Hematopoietic multipotent progenitor cell treated with erythropoietin and hydrocortisone succinate and interleukin-3 and kit ligand, for 17 days (in vitro differentiated cells): Measurements from ENCODE around the gene TIMM29.
"Not testable (repeated sequence)": the region's sequence is repeated elsewhere in the genome, so short reads cannot be mapped to it uniquely, and the experiment has no call there.

Experiments
- DNase-seq: peaks from one replicate; pipeline ENCODE4 v3.0.0-alpha.2; 2015; ENCODE audit warnings: low spot score

The TIMM29 gene

DNA sequence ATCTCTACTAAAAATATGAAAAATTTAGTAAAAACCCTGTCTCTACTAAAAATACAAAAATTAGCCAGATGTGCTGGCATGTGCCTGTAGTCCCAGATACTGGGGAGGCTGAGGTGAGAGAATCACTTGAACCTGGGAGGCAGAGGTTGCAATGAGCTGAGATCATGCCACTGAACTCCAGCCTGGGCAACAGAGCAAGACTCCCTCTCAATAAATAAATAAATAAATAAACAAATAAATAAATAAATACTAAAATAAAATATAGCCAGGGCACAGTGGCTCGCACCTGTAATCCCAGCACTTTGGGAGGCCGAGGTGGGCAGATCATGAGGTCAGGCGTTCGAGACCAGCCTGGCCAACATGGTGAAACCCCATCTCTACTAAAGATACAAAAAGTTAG lies 14.8 kb downstream of the TIMM29 start:
- DNase-seq, result not testable (repeated sequence)

DNA sequence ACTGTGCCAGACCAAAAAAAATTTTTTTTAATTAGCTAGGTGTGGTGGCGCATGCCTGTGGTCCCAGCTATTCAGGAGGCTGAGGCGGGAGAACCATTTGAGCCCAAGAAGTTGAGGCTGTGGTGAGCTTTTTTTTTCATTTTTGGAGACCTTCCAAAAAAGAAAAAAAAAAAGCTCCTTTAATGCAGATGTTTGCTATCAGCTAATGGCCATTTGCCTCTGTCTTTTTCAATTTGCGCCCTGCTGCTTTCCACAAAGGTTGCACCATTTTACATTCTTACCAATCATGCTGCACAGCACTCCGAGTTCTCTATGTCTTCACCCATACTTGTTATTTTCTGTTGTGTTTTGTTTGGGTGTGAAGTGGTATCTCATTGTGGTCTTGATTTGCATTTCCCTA lies 16.7 kb downstream of the TIMM29 start:
- no peak for DNase-seq

DNA sequence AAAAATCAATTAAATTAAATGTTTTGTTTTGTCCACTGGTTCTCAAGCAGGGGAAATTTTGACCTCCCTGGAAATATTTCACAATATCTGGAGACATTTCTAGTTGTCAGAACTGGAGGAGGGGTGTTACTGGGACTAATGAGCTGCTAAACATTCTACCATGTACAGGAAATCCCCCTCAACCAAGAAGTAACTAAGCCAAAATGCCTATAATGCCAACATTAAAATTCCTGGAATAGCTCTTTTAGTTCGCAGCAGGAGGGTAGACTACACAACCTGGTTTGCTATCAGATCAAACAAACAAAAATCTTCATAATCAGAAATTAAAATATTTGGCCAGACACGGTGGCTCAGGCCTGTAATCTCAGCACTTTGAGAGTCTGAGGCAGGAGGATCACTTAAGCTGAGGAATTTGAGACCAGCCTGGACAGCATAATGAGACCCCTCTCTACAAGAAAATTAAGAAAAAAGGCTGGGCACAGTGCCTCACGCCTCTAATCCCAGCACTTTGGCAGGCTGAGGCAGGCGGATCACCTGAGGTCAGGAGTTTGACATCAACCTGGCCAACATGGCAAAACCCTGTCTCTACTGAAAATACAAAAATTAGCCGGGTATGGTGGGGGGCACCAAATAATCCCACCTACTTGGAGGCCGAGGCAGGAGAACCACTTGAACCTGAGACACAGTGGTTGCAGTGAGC lies 18.5 kb downstream of the TIMM29 start:
- DNase-seq, result no peak

DNA sequence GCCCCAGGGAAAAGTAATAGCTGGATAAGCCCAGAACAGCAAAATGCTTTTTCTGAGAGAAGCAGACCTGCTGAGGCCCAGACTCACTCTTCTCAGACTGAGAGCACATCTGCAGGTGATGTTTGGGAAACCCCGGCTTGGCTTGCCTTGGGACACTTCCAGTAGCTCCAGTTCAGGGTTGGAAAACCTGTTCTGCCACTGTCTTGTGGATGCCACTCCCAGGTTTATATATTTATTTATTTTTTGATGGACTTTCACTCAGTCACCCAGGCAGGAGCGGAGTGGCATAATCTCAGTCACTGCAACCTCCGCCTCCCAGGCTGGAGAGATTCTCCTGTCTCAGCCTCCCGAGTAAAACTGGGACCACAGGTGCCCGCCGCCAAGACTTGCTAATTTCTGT lies 24.2 kb downstream of the TIMM29 start:
- DNase-seq, result no peak

DNA sequence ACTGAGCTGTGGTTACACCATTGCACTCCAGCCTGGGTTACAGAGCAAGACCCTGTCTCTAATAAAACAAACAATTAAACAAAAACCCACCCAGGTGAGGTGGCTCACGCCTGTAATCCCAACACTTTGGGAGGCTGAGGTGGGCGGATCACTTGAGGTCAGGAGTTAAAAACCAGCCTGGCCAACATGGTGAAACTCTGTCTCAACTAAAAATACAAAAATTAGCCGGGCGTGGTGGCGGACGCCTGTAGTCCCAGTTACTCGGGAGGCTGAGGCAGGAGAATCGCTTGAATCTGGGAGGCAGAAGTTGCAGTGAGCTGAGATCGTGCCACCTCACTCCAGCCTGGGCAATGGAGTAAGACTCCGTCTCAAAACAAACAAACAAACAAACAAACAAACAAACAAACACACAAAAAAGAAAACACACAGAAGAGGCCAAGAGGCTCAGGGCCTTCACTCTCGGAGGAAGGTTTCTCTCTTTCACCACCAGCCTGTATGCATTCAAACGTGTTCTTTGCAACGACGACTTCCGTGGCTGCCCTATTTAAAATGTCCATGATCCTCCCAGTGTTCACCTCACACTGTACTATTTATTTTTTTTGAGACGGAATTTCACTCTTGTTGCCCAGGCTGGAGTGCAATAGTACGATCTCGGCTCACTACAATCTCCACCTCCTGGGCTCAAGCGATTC lies 30.8 kb downstream of the TIMM29 start:
- DNase-seq, result not testable (repeated sequence)

DNA sequence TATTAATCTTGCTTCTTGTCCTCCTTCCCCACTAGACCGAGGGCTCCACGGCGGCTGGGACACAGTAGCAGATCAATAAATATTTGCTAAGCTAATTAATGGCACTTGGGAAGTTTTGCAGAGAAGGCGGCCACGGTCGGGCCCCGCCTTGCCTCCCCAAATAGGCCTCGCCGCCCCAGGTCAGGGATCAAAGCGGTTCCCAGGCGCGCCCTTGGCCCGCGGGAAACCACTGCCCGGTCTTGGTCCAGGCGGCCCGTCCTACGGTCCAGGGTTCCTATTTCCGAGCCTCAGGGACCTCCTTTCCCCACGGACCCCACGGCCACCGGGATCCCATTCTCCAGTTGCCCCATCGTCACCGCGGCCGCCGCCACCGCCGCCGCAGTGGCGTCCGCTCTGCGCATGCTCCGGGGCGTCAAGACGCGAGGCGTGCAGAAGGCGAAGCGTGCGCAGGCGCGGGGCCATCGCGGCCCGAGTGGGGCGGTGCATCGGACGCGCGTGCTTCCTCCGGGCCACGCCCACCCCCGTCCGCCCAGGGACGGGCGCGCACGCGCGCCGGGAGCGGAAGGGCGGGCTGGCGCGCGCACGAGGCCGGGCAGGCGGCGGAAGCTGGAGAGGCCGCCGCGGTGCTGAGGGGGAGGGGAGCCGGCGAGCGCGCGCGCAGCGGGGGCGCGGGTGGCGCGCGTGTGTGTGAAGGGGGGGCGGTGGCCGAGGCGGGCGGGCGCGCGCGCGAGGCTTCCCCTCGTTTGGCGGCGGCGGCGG lies 31.9 kb downstream of the TIMM29 start, which contains the start of gene SMARCA4:
SMARCA4 (plus strand) TSS at position 717 of the 759 bp plus-strand sequence. CDS start 23,122 bp downstream, outside the sequence.
- DNase-seq, result peak; percentile 99

DNA sequence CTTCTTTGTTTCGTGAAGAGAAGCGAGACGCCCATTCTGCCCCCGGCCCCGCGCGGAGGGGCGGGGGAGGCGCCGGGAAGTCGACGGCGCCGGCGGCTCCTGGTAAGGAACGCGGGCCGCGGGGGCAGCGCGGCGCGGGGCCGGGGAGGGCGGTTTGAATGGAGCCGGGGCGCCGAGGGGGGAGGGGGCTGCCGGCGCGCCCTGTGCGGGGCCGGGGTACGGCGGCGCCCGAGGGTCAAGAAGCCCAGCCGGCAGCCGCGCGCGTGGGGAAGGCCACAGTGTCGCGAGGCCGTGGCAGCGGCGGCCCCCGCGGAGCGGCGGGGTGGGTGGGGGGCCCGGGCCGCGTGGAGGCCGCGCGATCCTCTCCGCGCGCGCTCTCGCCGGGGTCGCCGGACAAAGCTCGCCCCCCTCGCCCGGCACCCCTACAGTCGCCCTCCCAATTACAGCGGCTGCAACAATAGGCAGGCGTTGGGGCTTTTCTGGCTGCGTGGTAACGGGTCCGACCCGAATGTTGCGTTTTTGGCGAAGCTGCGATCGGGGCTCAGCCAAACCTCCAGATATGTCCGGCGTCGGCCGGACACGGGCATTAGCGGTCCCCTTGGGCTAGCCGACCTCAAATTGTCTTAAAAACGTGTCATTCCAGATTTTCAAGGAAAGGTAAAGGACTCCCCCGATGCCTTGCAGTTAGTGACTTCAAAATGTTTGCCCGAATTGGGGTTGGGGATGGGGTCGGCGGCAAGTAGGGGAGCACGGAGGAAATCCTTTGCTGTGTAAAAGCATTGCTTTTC lies 32.7 kb downstream of the TIMM29 start:
- no peak for DNase-seq

DNA sequence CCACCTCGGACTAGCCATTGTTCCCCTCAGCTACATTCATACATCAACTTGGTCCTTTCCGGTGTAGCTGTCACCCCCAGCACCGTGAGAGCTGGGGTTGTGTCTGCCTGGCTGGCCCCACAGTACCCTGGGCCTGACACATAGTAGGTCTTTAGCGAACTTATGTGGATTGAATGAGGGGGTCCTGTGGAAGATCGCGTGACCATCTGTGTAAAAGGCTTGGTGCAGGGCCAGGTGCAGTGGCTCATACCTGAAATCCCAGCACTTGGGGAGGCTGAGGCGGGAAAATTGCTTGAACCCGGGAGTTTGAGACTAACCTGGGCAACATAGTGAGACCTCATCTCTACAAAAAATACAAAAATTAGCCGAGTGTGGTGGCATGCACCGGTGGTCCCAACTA lies 34.3 kb downstream of the TIMM29 start:
- no peak for DNase-seq

DNA sequence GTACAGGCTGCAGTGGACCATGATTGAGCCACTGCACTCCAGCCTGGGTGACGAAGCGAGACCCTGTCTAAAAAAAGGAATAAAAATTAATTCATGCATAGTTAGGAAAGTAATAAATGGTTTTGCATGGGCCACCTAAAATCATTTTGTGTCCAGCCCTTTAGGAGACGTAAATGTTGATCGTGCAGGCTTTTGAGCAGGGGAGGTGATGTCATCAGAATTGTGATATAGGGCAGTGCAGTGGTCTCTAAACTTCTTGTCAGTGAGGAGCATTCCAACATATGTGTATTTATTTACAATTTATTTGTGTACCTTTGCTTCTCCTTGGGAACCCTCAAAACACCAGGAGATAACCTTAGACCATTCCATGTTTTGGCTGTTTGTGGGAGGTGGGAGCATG lies 35.3 kb downstream of the TIMM29 start:
- DNase-seq, result no peak

DNA sequence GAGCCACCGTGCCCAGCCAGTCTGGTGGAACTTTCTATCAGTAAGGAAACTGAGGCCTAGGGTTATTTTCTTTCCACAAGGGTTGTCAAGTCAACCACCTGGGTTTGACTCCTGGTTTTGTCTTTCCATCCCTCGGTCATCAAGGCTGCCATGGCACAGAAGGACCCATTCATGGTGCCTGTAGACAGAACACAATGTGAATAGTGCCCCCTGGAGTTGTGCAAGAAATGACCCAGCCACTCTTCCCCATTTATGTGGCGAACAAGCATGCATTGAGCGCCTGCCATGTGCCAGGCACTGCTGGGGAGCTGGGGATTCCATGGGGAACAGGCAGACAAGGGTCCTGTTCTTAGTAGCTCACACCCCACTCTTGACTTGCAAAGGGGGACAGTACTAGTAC lies 36.3 kb downstream of the TIMM29 start:
- DNase-seq, result no peak

DNA sequence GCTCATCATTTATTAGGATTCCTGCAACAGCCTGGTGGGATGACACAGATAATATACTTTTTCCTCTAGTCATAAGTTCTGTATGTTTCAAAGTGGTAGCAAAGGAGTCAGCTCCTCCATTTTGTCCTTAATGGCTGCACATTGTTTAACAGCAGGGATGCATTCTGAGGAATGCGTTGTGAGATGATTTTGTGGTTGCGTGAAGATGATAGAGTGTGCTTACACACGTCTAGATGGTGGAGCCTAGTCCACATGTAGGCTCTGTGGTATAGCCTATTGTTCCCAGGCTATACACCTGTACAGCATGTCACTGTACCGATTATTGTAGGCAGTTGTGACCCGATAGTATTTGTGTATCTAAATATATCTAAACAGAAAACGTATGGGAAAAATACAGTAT lies 36.8 kb downstream of the TIMM29 start:
- DNase-seq, result no peak

DNA sequence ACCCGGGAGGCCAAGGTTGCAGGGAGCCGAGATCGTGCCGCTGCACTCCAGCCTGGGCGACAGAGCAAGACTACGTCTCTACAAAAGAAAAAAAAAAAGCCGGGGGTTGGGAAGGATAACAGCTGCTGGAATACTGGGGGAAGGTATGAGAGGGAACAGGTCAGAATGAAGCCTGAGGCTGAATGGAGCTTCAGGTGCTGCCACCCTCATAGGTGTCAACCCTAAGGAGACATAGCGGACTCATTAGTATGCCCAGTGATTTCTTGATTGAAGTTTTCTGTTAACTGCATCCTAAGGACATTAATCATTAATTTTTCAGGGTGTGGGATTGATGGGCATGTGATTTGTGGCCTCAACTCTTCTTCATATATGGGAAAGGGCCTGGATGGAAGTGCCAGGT lies 38.2 kb downstream of the TIMM29 start:
- DNase-seq, result no peak

DNA sequence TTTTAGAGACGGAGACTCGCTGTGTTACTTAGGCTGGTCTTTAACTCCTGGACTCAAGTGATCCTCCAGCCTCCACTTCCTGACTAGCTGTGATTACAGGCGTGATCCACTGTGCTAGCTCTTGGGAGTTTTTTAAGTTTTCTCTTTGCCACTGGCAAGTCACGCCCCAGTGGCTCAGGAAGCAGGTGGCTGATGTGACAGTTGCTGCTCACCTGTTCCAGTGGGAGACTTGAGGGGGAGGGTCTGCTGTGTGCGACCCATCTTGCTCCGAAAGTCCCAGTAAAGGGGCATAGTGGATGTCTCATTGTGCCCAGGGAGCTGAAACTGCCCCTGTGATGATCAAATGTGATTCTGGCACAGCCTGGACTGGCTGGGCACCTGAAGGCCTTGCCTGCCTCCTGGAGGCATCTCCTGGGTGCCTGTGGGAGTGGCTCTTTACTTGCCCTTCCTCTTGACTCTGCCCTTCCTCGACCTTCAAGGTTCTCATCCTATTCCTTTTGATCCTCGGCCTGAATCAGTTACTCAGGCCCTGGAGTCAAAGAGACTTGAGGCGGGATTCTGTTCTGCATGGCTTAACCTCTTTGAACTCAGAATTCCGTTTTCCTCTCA lies 40.0 kb downstream of the TIMM29 start:
- peak; percentile 15 for DNase-seq

DNA sequence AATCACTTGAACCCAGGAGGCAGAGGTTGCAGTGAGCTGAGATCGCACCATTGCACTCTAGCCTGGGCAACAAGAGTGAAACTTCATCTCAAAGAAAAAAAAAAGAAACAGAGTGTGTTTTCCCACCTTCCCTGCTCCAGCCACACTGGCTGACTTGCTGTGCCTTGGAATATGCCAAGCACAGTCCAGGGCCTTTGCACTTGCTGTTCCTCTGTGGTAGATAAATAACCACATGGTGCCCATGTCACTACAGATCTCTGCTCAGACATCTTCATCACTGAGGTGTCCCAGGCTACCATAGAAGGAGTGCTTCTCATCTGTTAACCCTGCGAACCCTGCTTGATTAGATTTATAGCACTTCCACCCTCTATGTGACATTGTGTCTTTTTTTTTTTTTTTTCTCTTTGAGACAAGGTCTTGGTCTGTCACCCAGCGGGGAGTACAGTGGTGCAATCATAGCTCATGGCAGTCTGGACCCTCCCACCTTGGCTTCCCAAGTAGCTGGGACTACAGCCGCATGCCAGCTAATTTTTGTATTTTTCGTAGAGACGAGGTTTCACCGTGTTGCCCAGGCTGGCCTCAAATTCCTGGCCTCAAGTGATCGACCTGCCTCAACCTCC lies 42.6 kb downstream of the TIMM29 start:
- DNase-seq, result no peak

DNA sequence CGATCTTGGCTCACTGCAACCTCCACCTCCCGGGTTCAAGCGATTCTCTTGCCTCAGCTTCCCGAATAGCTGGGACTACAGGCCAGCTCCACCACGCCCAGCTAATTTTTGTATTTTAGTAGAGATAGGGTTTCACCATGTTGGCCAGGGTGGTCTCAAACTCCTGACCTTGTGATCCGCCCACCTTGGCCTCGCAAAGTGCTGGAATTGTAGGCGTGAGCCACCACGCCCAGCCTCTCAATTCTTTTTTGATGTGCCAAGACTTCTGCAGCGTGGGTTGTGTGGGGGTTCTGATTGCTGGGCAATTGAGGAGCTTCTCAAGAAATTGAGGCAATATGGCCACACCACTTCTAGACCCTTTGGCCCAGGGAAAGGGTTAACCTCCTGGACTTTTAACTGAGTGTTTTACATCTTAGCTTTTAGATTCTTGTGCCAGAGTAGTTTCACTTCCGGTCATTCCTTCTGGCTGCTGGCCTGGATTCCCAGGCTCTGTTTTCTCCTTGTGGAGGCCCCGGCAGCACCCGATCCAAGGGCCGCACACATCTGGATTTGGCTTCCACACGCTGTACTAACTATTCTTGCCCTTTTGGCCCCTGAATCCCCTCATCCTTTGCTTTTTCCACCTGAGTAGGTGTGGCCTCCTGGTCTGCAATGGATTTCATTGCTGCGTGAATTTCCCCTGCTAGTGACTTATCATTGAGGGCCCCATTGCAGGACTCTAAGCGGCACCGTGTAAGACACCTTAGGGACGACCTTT lies 46.9 kb downstream of the TIMM29 start:
- no peak for DNase-seq

DNA sequence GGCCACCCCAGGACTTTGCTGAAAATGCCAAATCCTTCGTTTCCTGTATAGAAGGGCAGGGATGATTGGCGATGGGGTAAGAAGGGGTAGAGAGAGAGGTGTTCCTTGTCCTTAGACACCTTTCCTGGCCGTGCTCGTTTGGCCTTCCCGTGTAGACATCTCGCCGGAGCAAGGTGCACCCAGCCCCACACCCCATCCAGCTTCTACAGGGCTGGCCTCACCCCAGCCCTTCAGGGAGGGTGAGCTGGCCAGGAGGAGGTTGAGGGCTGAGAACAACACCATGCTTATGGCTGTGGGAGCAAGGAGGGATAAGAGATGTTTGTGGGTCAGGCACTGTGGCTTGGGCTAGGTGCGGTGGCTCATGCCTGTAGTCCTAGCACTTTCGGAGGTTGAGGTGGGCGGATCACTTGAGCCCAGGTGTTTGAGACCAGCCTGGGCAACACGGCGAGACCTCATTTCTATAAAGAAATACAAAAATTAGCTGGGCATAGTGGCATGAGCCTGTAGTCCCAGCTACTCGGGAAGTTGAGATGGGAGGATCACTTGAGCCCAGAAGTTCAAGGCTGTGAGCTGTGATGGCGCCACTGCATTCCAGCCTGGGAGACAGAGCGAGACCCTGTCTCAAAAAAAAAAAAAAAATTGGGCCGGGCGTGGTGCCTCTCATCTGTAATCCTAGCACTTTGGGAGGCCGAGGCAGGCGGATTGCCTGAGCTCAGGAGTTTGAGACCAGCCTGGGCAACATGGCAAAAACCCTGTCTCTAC lies 47.7 kb downstream of the TIMM29 start:
- DNase-seq, result no peak

DNA sequence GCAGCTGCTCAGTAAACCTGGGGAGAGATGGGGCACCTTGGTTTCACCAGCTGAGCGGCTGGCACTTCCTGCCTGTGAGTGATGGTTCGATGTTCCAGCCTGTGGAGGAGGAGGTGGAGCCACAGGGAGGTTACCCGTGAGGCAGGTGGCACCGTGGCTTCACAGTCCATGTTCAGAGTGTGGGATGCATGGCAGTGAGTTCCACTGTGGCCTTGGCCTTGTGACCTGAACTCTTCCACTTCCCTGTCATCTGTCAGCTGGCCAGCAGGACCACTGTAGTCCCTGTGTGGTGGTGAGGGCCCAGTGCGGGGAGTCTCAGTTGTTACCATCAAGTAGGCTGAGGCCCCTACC lies 49.1 kb downstream of the TIMM29 start:
- no peak for DNase-seq
